MM.1S (cell line): ENCODE results near the gene POTEE.
"Not testable (repeated sequence)": the region's sequence is repeated elsewhere in the genome, so short reads cannot be mapped to it uniquely, and the experiment has no call there.

ENCODE experiments used
- DNase-seq: peaks from one replicate; pipeline ENCODE4 v3.0.0-alpha.2; 2015
- H2AFZ ChIP-seq: fragments of 300-600 bp; sonication (generic); 2 replicates; pipeline ENCODE4 v1.6.0; 2016; ENCODE audit warnings: antibody characterized with exemption, low read length
- H3F3A ChIP-seq: fragments of 300-600 bp; sonication (generic); 2 replicates; pipeline ENCODE4 v1.6.1; 2016; ENCODE audit warnings: mild to moderate bottlenecking, antibody characterized with exemption, low read length, moderate library complexity, mixed read lengths; ENCODE audit not compliant: insufficient read depth
- H3K27ac ChIP-seq: fragments of 300-600 bp; sonication (generic); 2 replicates; pipeline ENCODE4 v1.5.1; 2016; ENCODE audit warnings: mild to moderate bottlenecking, low read length
- H3K27me3 ChIP-seq: fragments of 300-600 bp; sonication (generic); replicated peaks from 2 replicates; pipeline ENCODE4 v1.6.0; 2016; ENCODE audit warnings: low read length; ENCODE audit not compliant: insufficient read depth
- H3K36me3 ChIP-seq: fragments of 300-600 bp; sonication (generic); replicated peaks from 2 replicates; pipeline ENCODE4 v1.6.1; 2016; ENCODE audit warnings: mild to moderate bottlenecking, low read length, mixed read lengths; ENCODE audit not compliant: insufficient read depth
- H3K4me1 ChIP-seq: fragments of 300-600 bp; sonication (generic); 2 replicates; pipeline ENCODE4 v1.6.1; 2016; ENCODE audit warnings: low read length, mixed read lengths
- H3K4me2 ChIP-seq: fragments of 300-600 bp; sonication (generic); 2 replicates; pipeline ENCODE4 v1.6.0; 2016; ENCODE audit warnings: low read depth, low read length
- H3K4me3 ChIP-seq: fragments of 300-600 bp; sonication (generic); 2 replicates; pipeline ENCODE4 v1.5.1; 2016; ENCODE audit warnings: low read length, mixed read lengths
- H3K79me2 ChIP-seq: fragments of 300-600 bp; sonication (generic); 2 replicates; pipeline ENCODE4 v1.6.1; 2016; ENCODE audit warnings: mixed run types, low read length, mixed read lengths
- H3K9ac ChIP-seq: fragments of 300-600 bp; sonication (generic); 2 replicates; pipeline ENCODE4 v1.6.1; 2016; ENCODE audit warnings: low read length, mixed read lengths
- H3K9me2 ChIP-seq: fragments of 300-600 bp; sonication (generic); replicated peaks from 2 replicates; pipeline ENCODE4 v1.6.1; 2016; ENCODE audit warnings: mild to moderate bottlenecking, low read length, mixed read lengths; ENCODE audit not compliant: insufficient read depth
- H3K9me3 ChIP-seq: fragments of 300-600 bp; sonication (generic); replicated peaks from 2 replicates; pipeline ENCODE4 v1.6.1; 2016; ENCODE audit warnings: mild to moderate bottlenecking, low read length, mixed read lengths; ENCODE audit not compliant: insufficient read depth
- H4K20me1 ChIP-seq: fragments of 300-600 bp; sonication (generic); 2 replicates; pipeline ENCODE4 v1.6.1; 2016; ENCODE audit warnings: mild to moderate bottlenecking, low read length, moderate library complexity, mixed read lengths; ENCODE audit not compliant: insufficient read depth
- CTCF ChIP-seq: fragments of 300-600 bp; sonication (generic); IDR thresholded peaks from 2 replicates; pipeline ENCODE4 v1.5.1; 2016; ENCODE audit warnings: antibody characterized with exemption, low read length, mixed read lengths
- EZH2 ChIP-seq: fragments of 300-600 bp; sonication (generic); optimal IDR thresholded peaks from 2 replicates; pipeline ENCODE3; 2017; ENCODE audit warnings: low read depth, mild to moderate bottlenecking, antibody characterized with exemption, low read length, mixed read lengths
- EZH2phosphoT487 ChIP-seq: fragments of 300-600 bp; sonication (generic); IDR thresholded peaks from 2 replicates; pipeline ENCODE4 v1.6.1; 2018; ENCODE audit warnings: antibody characterized with exemption, low read length

POTEE gene

GRCh38 chr2:131209030-131209772 lies at the start of gene POTEE:
POTEE (plus strand) TSS chr2:131209536; CDS start chr2:131218403, 8,867 bp downstream.
- H3K79me2 ChIP-seq, H4K20me1 ChIP-seq, H2AFZ ChIP-seq, H3K36me3 ChIP-seq, H3K4me1 ChIP-seq, H3K9me3 ChIP-seq, H3K9me2 ChIP-seq, H3K9ac ChIP-seq, H3K4me2 ChIP-seq, H3K4me3 ChIP-seq, H3K27ac ChIP-seq, H3K27me3 ChIP-seq, DNase-seq, H3F3A ChIP-seq: not testable (repeated sequence)

- H3K4me3 ChIP-seq, H4K20me1 ChIP-seq, H3K79me2 ChIP-seq, H2AFZ ChIP-seq, H3K36me3 ChIP-seq, H3K9me3 ChIP-seq, H3K9ac ChIP-seq, H3K27me3 ChIP-seq, H3F3A ChIP-seq, DNase-seq, H3K9me2 ChIP-seq, H3K27ac ChIP-seq, H3K4me2 ChIP-seq, H3K4me1 ChIP-seq: not testable (repeated sequence)
These were observed 43.8 kb upstream of the POTEE start for GRCh38 chr2:131165562-131165961.

- H3K36me3 ChIP-seq: no peaks in the 10 kb centered on the region
- no peak for TF ChIP-seq EZH2phosphoT487
- TF ChIP-seq CTCF: no peak
- no peak for TF ChIP-seq EZH2
- DNase-seq: no peak
These were observed 40.8 kb upstream of the POTEE start for GRCh38 chr2:131168538-131168937.

GRCh38 chr2:131178050-131178449 lies 31.3 kb upstream of the POTEE start:
- H3K4me2 ChIP-seq, H3K4me3 ChIP-seq, H3K36me3 ChIP-seq, H3K27ac ChIP-seq, H3K9me3 ChIP-seq, H2AFZ ChIP-seq, H3F3A ChIP-seq, H4K20me1 ChIP-seq, H3K79me2 ChIP-seq, DNase-seq, H3K27me3 ChIP-seq, H3K4me1 ChIP-seq, H3K9me2 ChIP-seq, H3K9ac ChIP-seq: not testable (repeated sequence)

More at GRCh38 chr2:131168538-131168937, 40.8 kb upstream of the POTEE start:
- no peaks in the 10 kb centered on the region for H3K9me2 ChIP-seq
- H3K4me3 ChIP-seq: no peak overlapping the region
- no peak overlapping the region for H3K4me2 ChIP-seq
- H3K9me3 ChIP-seq: no peaks in the 10 kb centered on the region
- no peaks in the 10 kb centered on the region for H3K27me3 ChIP-seq
- no peaks in the 10 kb centered on the region for H3K4me1 ChIP-seq
- no peaks in the 10 kb centered on the region for H3F3A ChIP-seq
- no peak overlapping the region for H3K27ac ChIP-seq
- no peak overlapping the region for H3K9ac ChIP-seq
- H4K20me1 ChIP-seq: no peaks in the 10 kb centered on the region
- no peak overlapping the region for H2AFZ ChIP-seq
- H3K79me2 ChIP-seq: no peaks in the 10 kb centered on the region

- not testable (repeated sequence) for DNase-seq, H3K9ac ChIP-seq, H3K27ac ChIP-seq
These were observed 30.5 kb upstream of the POTEE start for GRCh38 chr2:131178721-131179418.

GRCh38 chr2:131181451-131181850 lies 27.9 kb upstream of the POTEE start:
- H3K9ac ChIP-seq, H3K36me3 ChIP-seq, H3K9me3 ChIP-seq, H3K4me2 ChIP-seq, H4K20me1 ChIP-seq, H3K79me2 ChIP-seq, H3K4me3 ChIP-seq, H3K4me1 ChIP-seq, DNase-seq, H3K9me2 ChIP-seq, H3K27me3 ChIP-seq, H2AFZ ChIP-seq, H3K27ac ChIP-seq, H3F3A ChIP-seq: not testable (repeated sequence)

More at GRCh38 chr2:131178721-131179418, 30.5 kb upstream of the POTEE start:
- not testable (repeated sequence) for H3K27me3 ChIP-seq, H3F3A ChIP-seq, H4K20me1 ChIP-seq, H3K4me2 ChIP-seq, H3K4me1 ChIP-seq, H2AFZ ChIP-seq, H3K36me3 ChIP-seq, H3K9me3 ChIP-seq, H3K4me3 ChIP-seq, H3K79me2 ChIP-seq, H3K9me2 ChIP-seq

- H3K27me3 ChIP-seq, H3K4me1 ChIP-seq, DNase-seq, H3K4me3 ChIP-seq, H3K4me2 ChIP-seq, H3K9ac ChIP-seq, H4K20me1 ChIP-seq, H3K27ac ChIP-seq, H3K36me3 ChIP-seq, H3K9me2 ChIP-seq, H3K9me3 ChIP-seq, H2AFZ ChIP-seq, H3K79me2 ChIP-seq, H3F3A ChIP-seq: not testable (repeated sequence)
These were observed 15.9 kb upstream of the POTEE start for GRCh38 chr2:131193421-131193820.
